ENCODE data around the gene CHAD.

- no peak for TF ChIP-seq CTCF (IDR thresholded peaks at IDR 0.05)
- TF ChIP-seq POLR2A (IDR thresholded peaks at IDR 0.05) = no peak
These were observed 7.0 kb downstream of the CHAD start for GRCh38 chr17:50461550-50462132.

Data from testis (tissue), 2 donors.